ENCODE results near the gene MYL10. TPM values are rescaled to one million over a fixed set of nuclear protein-coding genes. Genes with fewer than 3 reads are reported as not detected.

The MYL10 gene
- polyA plus RNA-seq, 2 of the 4 experiments (the other 2 are of a cell fraction), result not detected

GRCh38 chr7:101625031-101625791 is 3.9 kb downstream of the MYL10 start:
- FAIRE-seq (no peak), DNase-seq (ENCODE audit: low read depth in 1 of 2, low spot score in 1 of 2) (no peak), ATAC-seq (peak in 1 of 2 experiments; percentile 36; a peak in 3 of 6 replicates)
- ChIA-PET CTCF (interaction anchor here (0.8 to 1.1 kb wide), 2 partner anchors 57 to 606 kb away, joined by 3 to 4 read pairs; no protein-coding TSS in a partner anchor), POLR2A (no interaction called here)
- Histone ChIP-seq H3K27ac (peak overlapping the region in 1 of 2 experiments; percentile 47; a peak in 2 of 6 replicates), H3K4me1 (no peaks in the 10 kb centered on the region; the same call in 2 of the 3 replicates), H3K9me3 (no peaks in the 10 kb centered on the region), H3K4me3 (no peak overlapping the region), H3K4me2 (0 out of 3 replicates have a peak overlapping the region, but pooled peaks have one; percentile 12)
- 33% methylated on average over 12 of the region's 18 CpGs for WGBS (ENCODE audit: missing lambda C conversion rate)
- TF ChIP-seq, protein P1, sequence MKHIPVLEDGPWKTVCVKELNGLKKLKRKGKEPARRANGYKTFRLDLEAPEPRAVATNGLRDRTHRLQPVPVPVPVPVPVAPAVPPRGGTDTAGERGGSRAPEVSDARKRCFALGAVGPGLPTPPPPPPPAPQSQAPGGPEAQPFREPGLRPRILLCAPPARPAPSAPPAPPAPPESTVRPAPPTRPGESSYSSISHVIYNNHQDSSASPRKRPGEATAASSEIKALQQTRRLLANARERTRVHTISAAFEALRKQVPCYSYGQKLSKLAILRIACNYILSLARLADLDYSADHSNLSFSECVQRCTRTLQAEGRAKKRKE (CRISPR knock-in tag; IDR thresholded peaks at IDR 0.05; ENCODE audit: low read depth), result no peak
- no peak for TF ChIP-seq HEYL (CRISPR knock-in tag; IDR thresholded peaks at IDR 0.05)
- TF ChIP-seq RAD21 (conservative IDR thresholded peaks at IDR 0.05 in 1 of 2, IDR thresholded peaks at IDR 0.05 in 1 of 2), result 0 out of 5 replicates have a peak, but pooled peaks of 1 of the 2 experiments have one; percentile 5
- no peak for TF ChIP-seq FOSL2 (IDR thresholded peaks at IDR 0.05)
- no peak for TF ChIP-seq FOSL2 (CRISPR knock-in tag; IDR thresholded peaks at IDR 0.05)
- TF ChIP-seq RFX5 (IDR thresholded peaks at IDR 0.05), result no peak

- Histone ChIP-seq H3K4me2 (0 out of 3 replicates have a peak overlapping the region, but pooled peaks have one; percentile 12), H3K27ac (0 out of 6 replicates have a peak overlapping the region, but pooled peaks of 1 of the 2 experiments have one; percentile 47), H3K9me3 (no peaks in the 10 kb centered on the region), H3K4me3 (no peak overlapping the region), H3K4me1 (no peaks in the 10 kb centered on the region; the same call in 2 of the 3 replicates)
- POLR2A ChIA-PET, result no interaction called here
- TF ChIP-seq RFX5 (IDR thresholded peaks at IDR 0.05) (no peak), ZFP36 (IDR thresholded peaks at IDR 0.05; ENCODE audit: borderline replicate concordance, partially characterized antibody) (peak; percentile 65)
- no peak for DNase-seq (ENCODE audit: low read depth in 1 of 2, low spot score in 1 of 2)
- peak; percentile 42 to 66; a peak in 5 of 6 replicates for ATAC-seq
- CTCF ChIA-PET, result interaction anchor here (0.8 to 1.2 kb wide), 5 partner anchors 10 to 612 kb away, joined by 3 to 5 read pairs (median 4); no protein-coding TSS in a partner anchor
- FAIRE-seq, result no peak
- WGBS (ENCODE audit: missing lambda C conversion rate), result 61% methylated on average over 22 of the region's 23 CpGs
These were observed 4.7 kb downstream of the MYL10 start for GRCh38 chr7:101624246-101625001.

GRCh38 chr7:101622609-101623173 is 6.4 kb downstream of the MYL10 start:
- ChIA-PET POLR2A (no interaction called here), CTCF (interaction anchor here (1.1 to 1.2 kb wide), 2 partner anchors 19 to 614 kb away, joined by 3 to 4 read pairs; no protein-coding TSS in a partner anchor)
- no peak for DNase-seq (ENCODE audit: low read depth in 1 of 2, low spot score in 1 of 2)
- Histone ChIP-seq H3K4me1 (no peaks in the 10 kb centered on the region; the same call in 2 of the 3 replicates), H3K4me2 (no peak overlapping the region), H3K27ac (no peak overlapping the region), H3K4me3 (no peak overlapping the region), H3K9me3 (no peaks in the 10 kb centered on the region)
- no peak for ATAC-seq
- 93% methylated on average over 10 of the region's 15 CpGs for WGBS (ENCODE audit: missing lambda C conversion rate)
- TF ChIP-seq SMC3 (IDR thresholded peaks at IDR 0.05) (no peak), KDM1A (IDR thresholded peaks at IDR 0.05; ENCODE audit: low read depth) (no peak), FOSB (CRISPR knock-in tag; IDR thresholded peaks at IDR 0.05) (no peak), HEYL (CRISPR knock-in tag; IDR thresholded peaks at IDR 0.05) (no peak), BCL3 (IDR thresholded peaks at IDR 0.05) (no peak), NFE2L2 (conservative IDR thresholded peaks at IDR 0.05; ENCODE audit: low read length) (no peak), PBX3 (IDR thresholded peaks at IDR 0.05) (no peak), CTCF (IDR thresholded peaks at IDR 0.05) (no peak), FOSL2 (IDR thresholded peaks at IDR 0.05) (no peak), FOSL2 (CRISPR knock-in tag; IDR thresholded peaks at IDR 0.05) (no peak), HOXB13 (CRISPR knock-in tag; IDR thresholded peaks at IDR 0.05; ENCODE audit: low read depth) (no peak), REST (IDR thresholded peaks at IDR 0.05) (no peak)
- TF ChIP-seq, protein P2, sequence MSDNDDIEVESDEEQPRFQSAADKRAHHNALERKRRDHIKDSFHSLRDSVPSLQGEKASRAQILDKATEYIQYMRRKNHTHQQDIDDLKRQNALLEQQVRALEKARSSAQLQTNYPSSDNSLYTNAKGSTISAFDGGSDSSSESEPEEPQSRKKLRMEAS (IDR thresholded peaks at IDR 0.05), result no peak
- no peak for FAIRE-seq

Data from A549 (cell line).